Activated CD8-positive, alpha-beta memory T cell treated with anti-CD3 and anti-CD28 coated beads for 1 hour (primary cell): ENCODE data around the gene MAP9.
A peak's percentile ranks its signal among the peaks of the same experiment; 100 is the strongest.
"Not testable (repeated sequence)": the region's sequence is repeated elsewhere in the genome, so short reads cannot be mapped to it uniquely, and the experiment has no call there.

Experiments
- DNase-seq, 2 donors: peaks; one replicate each; pipeline ENCODE4 v3.0.0-alpha.2; 2020; ENCODE audit warnings: low read depth in 1 of 2; ENCODE audit errors: extremely low read depth in 1 of 2

MAP9 gene

DNA sequence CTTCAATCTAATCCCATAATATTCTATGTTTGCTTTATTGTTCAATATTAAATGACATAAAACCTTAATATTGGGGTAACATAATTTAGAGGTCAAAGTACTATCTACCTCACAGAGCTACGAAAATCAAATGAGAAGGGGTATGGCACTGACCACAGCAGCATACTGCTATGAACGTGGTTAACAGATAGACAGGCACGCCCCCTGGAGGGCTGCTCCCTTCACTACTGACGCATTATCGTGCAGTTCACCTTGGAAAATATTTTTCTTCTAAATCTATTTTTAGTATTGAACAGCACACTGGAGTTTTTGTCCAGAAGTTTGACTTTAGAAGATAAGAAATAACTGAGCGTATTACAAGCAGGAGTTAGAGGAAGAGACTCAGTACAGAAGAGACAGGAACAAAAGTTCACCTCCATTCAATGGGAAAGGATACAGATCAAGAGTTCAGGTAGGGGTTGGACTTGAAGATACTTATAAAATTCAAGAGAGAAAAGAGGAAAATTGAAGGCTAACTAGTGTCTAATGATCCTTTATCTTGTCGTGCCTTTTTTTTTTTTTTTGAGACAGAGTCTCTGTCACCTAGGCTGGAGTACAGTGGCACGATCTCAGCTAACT, 22.7 kb downstream of the MAP9 start:
- DNase-seq, result peak in 1 of 2 donors; percentile 6

DNA sequence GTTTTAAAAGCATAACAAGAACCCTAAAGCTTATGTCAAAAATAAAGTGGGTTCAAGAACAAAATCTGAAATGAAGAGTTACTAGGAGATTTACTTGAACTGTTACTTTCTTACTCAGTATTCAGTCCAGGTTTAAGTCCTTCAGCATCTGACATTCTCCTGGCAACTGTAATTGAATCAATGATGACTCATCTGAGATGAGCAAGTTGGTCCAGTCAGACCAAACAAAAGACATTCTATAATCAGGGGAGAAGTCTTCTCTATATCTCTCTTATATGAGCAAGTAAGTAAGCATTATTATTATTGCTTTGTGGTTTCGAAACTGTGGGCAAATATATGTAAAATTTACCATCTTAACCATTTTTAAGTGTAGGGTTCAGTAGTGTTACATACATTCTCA, 34.6 kb downstream of the MAP9 start:
- DNase-seq, result no peak

GRCh38 chr4:155339999-155340398, 36.8 kb downstream of the MAP9 start:
- no peak for DNase-seq

- DNase-seq, result no peak
Measured at GRCh38 chr4:155339588-155339987, 37.2 kb downstream of the MAP9 start.

DNA sequence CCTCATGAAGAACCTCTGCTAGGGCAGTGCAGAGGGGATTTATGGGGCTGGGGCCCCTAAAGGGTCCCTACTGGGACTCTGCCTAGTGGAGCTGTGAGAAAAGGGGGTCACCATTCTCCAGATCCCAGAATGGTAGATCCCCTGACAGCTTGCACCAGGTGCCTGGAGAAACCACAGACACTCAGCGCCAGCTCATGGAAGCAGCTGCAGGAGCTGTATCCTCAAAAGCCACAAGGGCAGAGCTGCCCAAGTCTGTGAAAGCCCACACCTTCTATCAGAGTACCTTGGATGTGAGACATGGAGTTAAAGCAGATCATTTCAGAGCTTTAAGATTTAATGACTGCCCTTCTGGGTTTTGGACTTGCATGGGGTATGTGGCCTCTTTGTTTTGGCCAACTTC, 38.6 kb downstream of the MAP9 start:
- no peak for DNase-seq

DNA sequence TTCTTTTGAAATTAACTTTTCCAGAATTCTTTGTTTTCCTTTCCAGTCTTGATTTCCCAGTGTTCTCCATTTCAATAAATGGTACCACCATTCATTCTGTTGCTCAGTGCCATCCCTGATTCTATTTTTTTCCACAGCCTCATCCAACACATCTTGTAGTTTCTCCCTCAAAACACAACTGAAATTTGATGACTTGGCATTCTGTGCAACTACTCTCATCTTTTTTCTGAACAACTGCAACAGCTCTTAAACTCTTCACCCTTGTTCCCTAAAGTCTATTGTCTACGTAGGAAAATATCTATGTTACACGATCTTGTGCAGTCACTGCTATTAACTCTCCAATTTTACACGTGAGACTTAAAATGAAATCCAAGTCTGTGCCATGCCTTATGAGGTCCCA, 40.5 kb downstream of the MAP9 start:
- no peak for DNase-seq

GRCh38 chr4:155331478-155331877, 45.3 kb downstream of the MAP9 start:
- DNase-seq, result no peak

- DNase-seq, result no peak
Measured at GRCh38 chr4:155322782-155323181, 54.0 kb downstream of the MAP9 start.

DNA sequence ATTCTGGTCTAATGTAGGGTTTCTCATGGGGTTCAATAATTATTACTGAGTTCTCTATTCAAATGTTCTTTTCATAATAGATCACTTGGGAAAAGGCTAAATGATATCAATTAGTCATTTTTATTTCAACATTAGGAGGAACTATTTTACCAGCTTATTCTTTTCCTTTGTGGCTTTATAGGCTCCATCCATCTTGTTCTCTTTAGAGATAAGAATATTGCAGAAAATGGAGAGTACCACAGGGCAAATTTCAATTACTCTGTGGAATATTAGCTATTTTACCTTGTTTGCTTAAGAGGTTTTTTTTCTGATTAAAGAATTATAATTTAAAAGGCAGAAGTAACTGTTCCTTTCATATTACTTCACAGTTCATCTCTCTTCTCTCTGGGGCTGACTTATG, 55.8 kb downstream of the MAP9 start:
- DNase-seq, result no peak

- no peak for DNase-seq
Measured at GRCh38 chr4:155319516-155319915, 57.2 kb downstream of the MAP9 start.

DNA sequence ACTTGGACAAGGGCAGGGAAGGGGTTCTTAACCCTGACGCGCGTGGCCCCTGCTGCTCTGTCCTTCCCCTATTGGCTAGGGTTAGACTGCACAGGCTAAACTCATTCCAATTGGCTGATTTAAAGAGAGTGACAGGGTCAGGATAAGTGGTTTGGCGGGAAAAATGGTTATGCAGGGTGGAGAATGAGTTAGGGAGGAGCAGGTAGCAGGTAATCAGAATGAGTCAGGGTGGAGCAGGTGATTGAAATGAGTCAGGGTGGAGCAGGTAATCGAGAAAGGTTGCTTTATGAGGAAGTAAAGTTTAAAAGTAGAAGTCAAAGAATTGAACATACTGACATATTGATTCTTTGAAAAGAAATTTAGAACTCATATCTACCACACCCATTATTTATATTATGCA, 64.7 kb downstream of the MAP9 start:
- DNase-seq, result not testable (repeated sequence)

DNA sequence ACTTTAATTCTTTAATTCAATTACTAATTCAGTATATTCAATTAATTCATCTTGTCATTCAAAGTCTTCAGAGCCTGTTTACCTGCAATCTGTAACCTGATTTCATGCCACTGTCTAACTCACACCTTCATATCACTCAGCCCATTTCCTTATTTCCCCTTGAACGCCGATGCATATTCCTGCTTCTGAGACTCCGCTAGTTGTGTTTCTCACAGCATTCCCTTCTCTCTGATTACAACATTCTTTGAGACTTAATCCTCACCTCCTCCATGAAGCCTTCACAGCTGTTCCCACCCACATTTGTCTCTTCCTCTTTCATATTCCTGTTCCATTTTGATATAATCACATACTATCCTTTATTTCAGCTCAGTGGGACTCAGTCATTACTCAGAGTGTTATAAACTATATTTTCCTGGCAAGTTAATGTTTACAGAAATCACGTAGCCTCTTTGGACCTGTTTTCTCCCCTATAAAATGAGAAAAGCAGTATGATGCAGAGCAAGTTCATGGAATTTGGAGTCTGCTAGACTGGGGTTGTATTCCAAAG, 69.0 kb downstream of the MAP9 start:
- no peak for DNase-seq

DNA sequence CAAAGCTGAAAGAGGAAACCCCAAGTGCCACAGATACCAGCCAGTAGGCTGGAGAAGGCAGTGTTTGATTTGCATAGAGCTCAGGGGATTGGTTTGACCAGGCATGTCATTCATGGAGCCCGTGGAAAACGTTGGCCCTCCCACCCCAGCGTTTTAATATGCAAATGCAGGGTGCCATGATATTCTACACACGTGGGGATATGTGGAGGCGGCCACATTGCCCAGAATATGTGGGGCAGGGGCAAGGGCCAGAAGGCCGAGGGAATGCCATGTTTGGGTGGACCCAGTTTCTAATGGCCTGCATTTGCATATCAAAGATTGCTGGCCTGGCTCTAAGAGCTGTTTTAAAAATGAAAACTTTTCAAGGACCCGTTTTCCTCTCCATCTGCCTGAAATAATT, 71.1 kb downstream of the MAP9 start:
- DNase-seq, result no peak

GRCh38 chr4:155304375-155304774, 72.4 kb downstream of the MAP9 start:
- no peak for DNase-seq

DNA sequence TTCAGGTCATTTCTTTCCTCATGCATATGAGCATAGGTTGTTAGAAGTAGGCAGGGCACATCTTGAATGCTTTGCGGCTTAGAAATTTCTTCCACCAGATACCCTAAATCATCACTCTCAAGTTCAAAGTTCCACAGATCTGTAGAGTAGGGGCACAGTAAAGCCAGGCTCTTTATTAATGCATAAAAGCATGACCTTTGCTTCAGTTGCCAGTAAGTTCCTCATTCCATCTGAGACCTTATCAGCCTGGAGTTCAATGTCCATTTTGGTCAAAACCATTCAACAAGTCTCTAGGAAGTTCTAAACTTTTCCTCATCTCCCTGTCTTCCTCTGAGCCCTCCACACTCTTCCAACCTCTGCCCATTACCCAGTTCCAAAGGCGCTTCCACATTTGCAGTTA, 77.7 kb downstream of the MAP9 start:
- DNase-seq, result no peak
